NB4 (cell line): ENCODE data around the gene C1orf141.

ENCODE experiments used
- DNase-seq: peaks from one replicate; pipeline ENCODE4 v3.0.0; 2010; ENCODE audit warnings: low read depth
- H3K4me3 ChIP-seq: one replicate; pipeline ENCODE4 v1.5.1; 2011; ENCODE audit warnings: mild to moderate bottlenecking, low read depth, low read length, moderate library complexity
- CTCF ChIP-seq: IDR thresholded peaks from one replicate; pipeline ENCODE4 v1.5.1; 2012; ENCODE audit warnings: low read depth, low read length
- MAX ChIP-seq: IDR thresholded peaks from 2 replicates; pipeline ENCODE4 v1.6.1; 2011; ENCODE audit warnings: low read depth, low read length
- MYC ChIP-seq: IDR thresholded peaks from 2 replicates; pipeline ENCODE4 v1.6.1; 2011; ENCODE audit warnings: low read depth, low read length
- POLR2A ChIP-seq: IDR thresholded peaks from 2 replicates; pipeline ENCODE4 v1.6.1; 2011; ENCODE audit warnings: mild to moderate bottlenecking; ENCODE audit not compliant: insufficient read length; ENCODE audit errors: extremely low read depth

C1orf141 gene

GRCh38 chr1:67170751-67171573 lies 36.2 kb upstream of the C1orf141 start:
- TF ChIP-seq POLR2A (no peak), CTCF (no peak), MAX (no peak), MYC (no peak)
- DNase-seq, result no peak
- H3K4me3 ChIP-seq, result no peak overlapping the region

GRCh38 chr1:67169932-67170331 lies 35.2 kb upstream of the C1orf141 start:
- DNase-seq, result no peak
- no peak for TF ChIP-seq MYC
- TF ChIP-seq CTCF, result no peak
- no peak for TF ChIP-seq POLR2A
- no peak for TF ChIP-seq MAX
- no peak overlapping the region for H3K4me3 ChIP-seq

GRCh38 chr1:67169496-67169895 lies 34.7 kb upstream of the C1orf141 start:
- no peak overlapping the region for H3K4me3 ChIP-seq
- no peak for TF ChIP-seq MAX
- no peak for TF ChIP-seq CTCF
- TF ChIP-seq POLR2A, result no peak
- TF ChIP-seq MYC, result no peak
- no peak for DNase-seq

- H3K4me3 ChIP-seq, result no peak within 1 kb of the TSS
- TF ChIP-seq CTCF (no peak), MYC (no peak), MAX (no peak), POLR2A (no peak)
- no peak for DNase-seq
These were observed 31.4 kb upstream of the C1orf141 start, which contains the start of gene IL23R for GRCh38 chr1:67166196-67166595. TSS of gene IL23R (plus strand) at chr1:67166454. CDS start at chr1:67168121, 1,667 bp downstream.

GRCh38 chr1:67165468-67166041 lies 30.8 kb upstream of the C1orf141 start:
- no peak overlapping the region for H3K4me3 ChIP-seq
- TF ChIP-seq MAX, result no peak
- no peak for TF ChIP-seq CTCF
- DNase-seq, result no peak
